Fibroblast of lung (primary cell): ENCODE data around the gene CCNI. TPM values are rescaled to one million over a fixed set of nuclear protein-coding genes. Genes with fewer than 3 reads are reported as not detected.

Source experiments
- DNase-seq, 2 donors: peaks; one replicate each; pipeline versions ENCODE4 v3.0.0 to v3.0.0-alpha.2; 2010; ENCODE audit warnings: low read depth in 2 of 2
- H2AFZ ChIP-seq: 2 replicates; pipeline ENCODE4 v1.5.1; 2012; ENCODE audit warnings: low read length, control low read depth, inconsistent platforms
- H3K27ac ChIP-seq: 2 replicates; pipeline ENCODE4 v1.5.1; 2011; ENCODE audit warnings: low read length, control low read depth; ENCODE audit not compliant: insufficient read depth
- H3K27me3 ChIP-seq: 2 replicates; pipeline ENCODE4 v1.5.1; 2011; ENCODE audit warnings: mild to moderate bottlenecking, low read length; ENCODE audit not compliant: control insufficient read depth, insufficient read depth
- H3K36me3 ChIP-seq: 2 replicates; pipeline ENCODE4 v1.5.1; 2011; ENCODE audit warnings: low read length; ENCODE audit not compliant: control insufficient read depth, insufficient read depth
- H3K4me1 ChIP-seq: 2 replicates; pipeline ENCODE4 v1.5.1; 2011; ENCODE audit warnings: low read length; ENCODE audit not compliant: control insufficient read depth, insufficient read depth; ENCODE audit errors: extremely low read depth
- H3K4me2 ChIP-seq: 2 replicates; pipeline ENCODE4 v1.5.1; 2011; ENCODE audit warnings: low read length, control low read depth; ENCODE audit not compliant: insufficient read depth; ENCODE audit errors: extremely low read depth
- H3K4me3 ChIP-seq, 4 experiments: fragments of 200-600 bp in 1 of 4; sonication (generic) in 1 of 4; replicated peaks in 1 of 4; 2 replicates each; pipeline ENCODE4 v1.5.1; 2011 to 2016; ENCODE audit warnings: low read length in 4 of 4, low read depth in 3 of 4, mild to moderate bottlenecking in 3 of 4, control low read depth in 2 of 4, inconsistent platforms in 1 of 4, mixed read lengths in 1 of 4; ENCODE audit not compliant: insufficient read depth in 1 of 4; ENCODE audit errors: control extremely low read depth in 1 of 4
- H3K79me2 ChIP-seq: 2 replicates; pipeline ENCODE4 v1.5.1; 2012; ENCODE audit warnings: mild to moderate bottlenecking, low read length, inconsistent platforms; ENCODE audit not compliant: control insufficient read depth, insufficient read depth
- H3K9ac ChIP-seq: 2 replicates; pipeline ENCODE4 v1.5.1; 2011; ENCODE audit warnings: mild to moderate bottlenecking, low read length, control low read depth; ENCODE audit not compliant: insufficient read depth
- H3K9me3 ChIP-seq: 2 replicates; pipeline ENCODE4 v1.5.1; 2012; ENCODE audit warnings: low read depth, low read length; ENCODE audit not compliant: control insufficient read depth, insufficient read depth
- H4K20me1 ChIP-seq: 2 replicates; pipeline ENCODE4 v1.5.1; 2011; ENCODE audit warnings: low read length; ENCODE audit not compliant: control insufficient read depth, insufficient read depth; ENCODE audit errors: extremely low read depth
- CTCF ChIP-seq, 2 donors: IDR thresholded peaks in 1 of 2; conservative IDR thresholded peaks in 1 of 2; 1 replicate in 1 of 2; 2 replicates in 1 of 2; pipeline ENCODE4 v1.5.1; 2011 to 2012; ENCODE audit warnings: low read length in 2 of 2, control low read depth in 1 of 2, inconsistent platforms in 1 of 2, low read depth in 1 of 2, mild to moderate bottlenecking in 1 of 2
- EZH2 ChIP-seq: IDR thresholded peaks from 2 replicates; pipeline ENCODE4 v1.5.1; 2012; ENCODE audit warnings: low read length, control low read depth, mild to moderate bottlenecking; ENCODE audit errors: missing control alignments
- polyA plus RNA-seq, 2 donors: library from polyadenylated mRNA; depleted of rRNA in 1 of 2; stranded (reverse) in 1 of 2; unstranded in 1 of 2; fragments of >200 nt; gene quantifications; 2 replicates each; pipeline ENCODE4 v1.2.1, GENCODE V29; 2011 to 2012; ENCODE audit warnings: missing spikeins in 1 of 2
- total RNA-seq: library from RNA; depleted of rRNA; stranded (reverse); fragments of >200 nt; gene quantifications from 2 replicates; pipeline ENCODE4 v1.2.1, GENCODE V29; 2014

The CCNI gene
- total and polyA plus RNA-seq, 2 donors (not counting 1 experiment from before 2014, with no cell fraction given) = 151 to 216 TPM

GRCh38 chr4:77012726-77013125, 63.1 kb downstream of the CCNI start:
- Histone ChIP-seq H3K4me2 (no peak overlapping the region), H4K20me1 (no peaks in the 10 kb centered on the region), H3K9me3 (no peaks in the 10 kb centered on the region), H3K36me3 (peaks cover 13% of the 10 kb centered on the region), H3K27ac (peak overlapping the region; percentile 20), H3K4me1 (peaks cover 34% of the 10 kb centered on the region), H3K79me2 (peaks cover 29% of the 10 kb centered on the region), H2AFZ (no peak overlapping the region), H3K27me3 (no peaks in the 10 kb centered on the region), H3K9ac (no peak overlapping the region), H3K4me3 (no peak overlapping the region)
- peak in 1 of 2 donors; percentile 28 for DNase-seq
- no peak for TF ChIP-seq CTCF (conservative IDR thresholded peaks at IDR 0.05 in 1 of 2, IDR thresholded peaks at IDR 0.05 in 1 of 2; ENCODE audit: low read depth in 1 of 2, low read length in 2 of 2)
- no peak for TF ChIP-seq EZH2

GRCh38 chr4:77010841-77011354, 64.9 kb downstream of the CCNI start:
- DNase-seq = peak; percentile 80 to 88
- Histone ChIP-seq H3K27me3 (no peaks in the 10 kb centered on the region), H2AFZ (no peak overlapping the region), H3K27ac (peak overlapping the region; percentile 81), H3K36me3 (peaks cover 11% of the 10 kb centered on the region), H3K9me3 (no peaks in the 10 kb centered on the region), H4K20me1 (no peaks in the 10 kb centered on the region), H3K4me1 (peaks cover 50% of the 10 kb centered on the region), H3K4me3 (no peak overlapping the region), H3K9ac (peak overlapping the region; percentile 39), H3K79me2 (peaks cover 29% of the 10 kb centered on the region), H3K4me2 (peak overlapping the region; percentile 49)
- TF ChIP-seq EZH2 (no peak), CTCF (conservative IDR thresholded peaks at IDR 0.05 in 1 of 2, IDR thresholded peaks at IDR 0.05 in 1 of 2; ENCODE audit: low read depth in 1 of 2, low read length in 2 of 2) (no peak)

GRCh38 chr4:77009511-77010115, 66.2 kb downstream of the CCNI start:
- H3K79me2 ChIP-seq = peaks cover 31% of the 10 kb centered on the region
- H3K36me3 ChIP-seq = peaks cover 5% of the 10 kb centered on the region
- H3K9me3 ChIP-seq = no peaks in the 10 kb centered on the region
- H3K4me2 ChIP-seq = no peak overlapping the region
- no peak overlapping the region for H2AFZ ChIP-seq
- DNase-seq = no peak
- peak overlapping the region; percentile 81 for H3K27ac ChIP-seq
- H3K27me3 ChIP-seq = no peaks in the 10 kb centered on the region
- TF ChIP-seq CTCF (conservative IDR thresholded peaks at IDR 0.05 in 1 of 2, IDR thresholded peaks at IDR 0.05 in 1 of 2; ENCODE audit: low read depth in 1 of 2, low read length in 2 of 2) (no peak), EZH2 (no peak)
- no peaks in the 10 kb centered on the region for H4K20me1 ChIP-seq
- no peak overlapping the region for H3K4me3 ChIP-seq
- H3K9ac ChIP-seq = no peak overlapping the region
- peaks cover 49% of the 10 kb centered on the region for H3K4me1 ChIP-seq
